Middle frontal gyrus (tissue), 1 donor: Measurements from ENCODE around the gene KDM4B.

Experiments used
- DNase-seq: peaks from one replicate; pipeline ENCODE4 v3.0.0-alpha.2; 2015; ENCODE audit warnings: low spot score; ENCODE audit errors: extremely low spot score

Gene KDM4B

DNA sequence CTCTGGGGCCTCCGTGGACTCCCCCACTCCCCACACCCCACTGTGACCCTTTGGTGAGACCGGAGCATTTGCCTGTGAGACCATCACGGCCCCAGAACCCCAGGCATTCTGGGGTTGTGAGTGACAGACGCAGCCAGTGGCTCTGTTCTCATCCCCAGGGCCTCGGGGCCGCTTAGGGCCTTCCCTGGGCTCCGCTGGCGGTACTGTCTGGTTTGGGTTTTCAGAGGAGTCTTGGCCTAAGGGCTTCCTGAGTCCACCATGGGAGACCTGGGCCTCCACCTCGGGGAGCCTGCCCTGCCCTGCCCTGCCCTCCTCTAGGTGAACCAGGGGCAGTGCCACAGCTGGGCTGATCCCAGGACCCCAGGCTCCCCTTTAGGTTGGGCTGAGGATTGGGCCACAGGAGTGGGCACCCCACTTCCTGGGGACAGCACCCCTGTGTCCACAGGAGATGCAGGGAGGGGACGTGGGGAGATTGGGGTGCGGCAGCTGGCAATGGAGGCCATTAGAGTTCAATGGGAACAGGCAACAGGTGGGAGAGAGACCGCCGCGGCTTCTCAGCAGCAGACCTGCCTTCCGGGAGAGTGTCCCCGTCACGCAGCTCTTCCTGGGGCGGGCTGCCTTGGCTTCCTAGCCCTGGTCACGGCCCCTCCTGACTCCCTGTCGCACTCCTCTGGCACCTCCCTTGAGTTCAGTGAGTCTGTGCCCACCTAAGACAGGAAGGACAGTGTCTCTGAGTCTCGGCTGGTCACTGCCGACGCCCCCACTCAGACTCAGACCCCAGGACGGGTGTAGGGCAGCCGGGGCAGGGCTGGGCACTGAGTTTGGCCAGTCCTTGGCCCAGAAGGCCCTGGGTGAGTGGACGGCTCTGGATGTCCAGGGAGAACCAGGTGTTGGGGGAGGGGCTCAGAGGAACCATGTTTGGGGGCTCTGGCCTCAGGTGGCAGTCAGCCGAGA is 164.1 kb downstream of the KDM4B start:
- no peak for DNase-seq

DNA sequence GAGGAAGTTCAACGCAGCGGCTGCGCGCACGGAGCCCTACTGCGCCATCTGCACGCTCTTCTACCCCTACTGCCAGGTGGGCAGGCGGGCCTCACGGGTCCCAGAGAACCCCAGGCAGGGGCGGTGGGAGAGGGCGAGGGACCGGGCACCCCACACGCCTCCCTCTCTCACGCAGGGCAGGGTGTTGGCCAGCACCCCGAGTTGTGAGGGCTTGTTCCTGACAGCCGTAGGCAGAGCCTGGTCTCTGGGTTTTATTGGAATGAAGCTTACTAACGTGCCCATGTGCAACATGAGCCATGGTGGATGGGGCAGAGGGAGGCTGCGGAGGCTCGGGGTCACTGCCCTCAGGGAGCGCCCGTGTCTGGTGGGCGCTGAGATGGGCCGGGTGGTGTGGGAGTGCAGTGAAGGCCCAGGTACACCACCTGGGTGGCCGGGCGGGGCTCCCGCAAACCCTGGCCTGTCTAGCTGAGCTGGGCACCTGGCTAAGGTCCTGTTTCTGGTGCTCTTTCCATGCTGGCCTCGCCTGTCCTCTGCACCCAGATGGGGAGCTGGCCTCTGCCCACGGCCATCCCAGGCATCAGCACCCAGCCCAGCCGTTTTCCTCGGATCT is 165.2 kb downstream of the KDM4B start:
- DNase-seq, result no peak

DNA sequence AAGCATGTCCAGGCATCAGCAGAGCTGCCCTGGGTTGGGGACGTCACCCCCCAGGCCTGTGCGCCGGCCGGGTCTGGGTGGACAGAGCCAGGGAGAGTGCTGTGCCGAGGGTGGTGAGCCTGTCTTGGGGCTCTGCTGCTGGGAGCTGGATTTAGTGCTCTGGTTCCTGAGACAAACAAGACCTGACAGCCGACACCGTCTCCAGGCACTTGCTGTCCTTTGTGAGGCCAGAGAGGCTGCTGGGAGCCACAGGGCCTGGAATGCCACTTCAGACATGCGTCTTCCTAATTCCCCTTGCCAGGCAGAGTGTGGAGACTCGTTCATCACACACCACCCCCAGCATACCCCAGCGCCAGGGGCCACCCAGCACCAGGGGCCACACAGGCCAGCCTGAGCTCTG is 165.8 kb downstream of the KDM4B start:
- no peak for DNase-seq

DNA sequence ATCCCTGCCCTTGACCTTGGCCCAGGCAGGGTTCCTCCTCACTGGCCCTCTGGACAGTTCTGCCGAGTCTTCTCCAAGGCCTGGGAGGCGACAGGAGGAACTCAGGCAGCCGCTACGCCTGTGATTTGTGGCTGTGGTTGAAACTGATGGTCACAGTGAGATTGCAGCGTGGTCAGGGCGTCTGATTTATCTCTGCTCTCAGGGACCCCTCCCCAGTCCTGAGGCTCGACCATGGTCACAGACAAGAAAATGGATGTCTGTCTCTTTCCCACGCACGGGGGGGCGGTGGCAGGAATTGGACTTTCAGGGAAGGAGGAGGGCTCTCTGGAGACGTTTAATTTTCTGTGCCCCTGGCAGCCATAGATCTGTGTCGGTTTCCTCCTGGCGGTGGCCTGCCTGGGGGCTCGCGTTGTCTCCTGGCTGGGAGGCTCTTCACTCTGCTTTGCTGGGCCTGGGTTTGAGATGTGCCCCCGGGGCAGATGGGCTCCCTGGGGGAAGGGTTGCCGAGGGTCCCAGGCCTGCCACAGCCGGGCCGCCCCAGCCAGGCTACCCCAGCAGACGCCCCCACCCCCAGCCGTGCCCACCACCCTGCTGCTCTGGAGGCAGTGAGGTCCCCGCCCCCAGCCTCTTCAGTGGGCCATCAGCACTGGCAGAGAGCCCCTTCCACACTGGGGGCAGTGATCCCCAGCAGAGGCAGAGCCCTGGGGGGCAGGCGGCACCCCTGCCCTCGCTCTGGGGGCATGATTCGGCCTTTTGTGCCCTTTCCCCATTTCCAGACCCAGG is 167.4 kb downstream of the KDM4B start:
- no peak for DNase-seq

DNA sequence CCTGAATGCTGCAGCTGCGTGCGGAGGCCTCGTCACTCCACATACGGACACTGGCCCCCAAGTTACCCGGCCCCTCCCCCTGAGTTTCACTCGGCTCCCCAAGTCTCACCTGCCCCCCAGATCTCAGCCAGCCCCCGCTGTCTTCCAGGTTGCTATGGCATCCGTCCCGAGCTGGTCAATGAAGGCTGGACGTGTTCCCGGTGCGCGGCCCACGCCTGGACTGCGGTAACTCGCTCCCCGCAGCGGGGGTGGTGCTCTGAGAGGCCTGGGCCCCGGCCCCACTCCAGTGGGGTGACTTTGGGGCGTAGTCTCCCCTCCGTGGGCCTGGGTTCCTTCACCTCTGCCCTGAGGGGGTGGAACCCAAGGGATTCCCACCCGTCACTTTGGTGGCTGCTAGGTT is 168.2 kb downstream of the KDM4B start:
- DNase-seq, result no peak

DNA sequence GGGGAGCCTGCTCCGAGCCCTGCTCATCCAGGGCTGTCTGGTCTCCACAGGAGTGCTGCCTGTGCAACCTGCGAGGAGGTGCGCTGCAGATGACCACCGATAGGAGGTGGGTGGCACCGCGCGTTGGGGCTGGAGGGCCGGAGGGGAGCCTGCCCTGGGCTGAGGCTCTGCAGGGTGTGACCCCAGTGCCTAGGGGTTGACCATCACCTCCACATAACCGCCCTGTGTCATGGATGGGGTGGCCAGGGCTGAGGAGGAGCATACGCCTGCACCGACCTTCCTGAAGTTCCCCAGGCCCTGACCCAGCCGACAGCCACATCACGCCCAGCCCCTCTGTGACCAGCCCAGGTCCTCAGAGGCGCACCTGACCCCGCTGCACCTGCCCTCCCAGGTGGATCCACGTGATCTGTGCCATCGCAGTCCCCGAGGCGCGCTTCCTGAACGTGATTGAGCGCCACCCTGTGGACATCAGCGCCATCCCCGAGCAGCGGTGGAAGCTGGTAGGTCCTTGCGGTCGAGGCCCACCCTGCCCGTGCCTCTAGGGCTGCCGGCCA is 168.7 kb downstream of the KDM4B start:
- no peak for DNase-seq

DNA sequence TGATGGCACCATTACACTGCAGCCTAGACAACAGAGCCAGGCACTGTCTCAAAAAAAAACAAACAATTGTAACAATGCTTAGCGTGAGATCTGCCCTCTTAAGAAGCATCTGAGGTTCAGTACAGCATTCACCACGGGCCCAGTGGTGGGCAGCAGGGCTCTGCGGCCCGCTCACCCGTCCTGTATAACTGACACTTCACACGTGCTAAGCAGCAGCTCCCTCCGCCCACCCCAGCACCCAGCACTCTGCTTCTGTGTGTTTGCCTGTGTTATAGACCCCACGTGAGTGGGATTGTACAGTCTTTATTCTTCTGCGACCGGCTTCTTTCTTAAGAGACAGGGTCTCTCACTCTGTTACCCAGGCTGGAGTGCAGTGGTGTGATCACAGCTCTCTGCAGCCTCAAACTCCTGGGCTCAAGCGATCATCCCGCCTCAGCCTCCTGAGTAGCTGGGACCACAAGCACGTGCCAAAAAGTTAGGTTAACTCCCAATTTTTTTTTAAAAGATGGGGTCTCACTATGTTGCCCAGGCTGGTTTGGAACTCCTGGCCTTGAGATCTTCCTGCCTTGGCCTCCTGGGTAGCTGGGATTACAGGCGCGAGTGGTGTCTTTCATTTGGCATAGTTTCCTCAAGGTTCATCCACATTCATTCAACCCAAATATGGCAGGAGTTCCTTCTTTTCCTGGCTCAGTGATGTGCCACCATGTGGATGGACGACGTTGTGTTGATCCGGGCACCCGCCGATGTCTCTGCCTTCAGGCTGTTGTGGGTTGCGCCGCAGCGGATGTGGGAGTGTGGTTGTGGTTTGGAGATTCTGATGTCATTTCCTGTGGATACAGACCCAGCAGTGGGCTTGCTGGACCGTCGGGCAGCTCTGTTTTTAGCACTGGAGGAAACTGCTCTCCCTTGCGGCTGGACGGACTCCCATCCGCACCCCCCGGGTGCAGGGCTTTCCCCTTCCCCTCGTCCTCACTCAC is 170.0 kb downstream of the KDM4B start:
- no peak for DNase-seq

DNA sequence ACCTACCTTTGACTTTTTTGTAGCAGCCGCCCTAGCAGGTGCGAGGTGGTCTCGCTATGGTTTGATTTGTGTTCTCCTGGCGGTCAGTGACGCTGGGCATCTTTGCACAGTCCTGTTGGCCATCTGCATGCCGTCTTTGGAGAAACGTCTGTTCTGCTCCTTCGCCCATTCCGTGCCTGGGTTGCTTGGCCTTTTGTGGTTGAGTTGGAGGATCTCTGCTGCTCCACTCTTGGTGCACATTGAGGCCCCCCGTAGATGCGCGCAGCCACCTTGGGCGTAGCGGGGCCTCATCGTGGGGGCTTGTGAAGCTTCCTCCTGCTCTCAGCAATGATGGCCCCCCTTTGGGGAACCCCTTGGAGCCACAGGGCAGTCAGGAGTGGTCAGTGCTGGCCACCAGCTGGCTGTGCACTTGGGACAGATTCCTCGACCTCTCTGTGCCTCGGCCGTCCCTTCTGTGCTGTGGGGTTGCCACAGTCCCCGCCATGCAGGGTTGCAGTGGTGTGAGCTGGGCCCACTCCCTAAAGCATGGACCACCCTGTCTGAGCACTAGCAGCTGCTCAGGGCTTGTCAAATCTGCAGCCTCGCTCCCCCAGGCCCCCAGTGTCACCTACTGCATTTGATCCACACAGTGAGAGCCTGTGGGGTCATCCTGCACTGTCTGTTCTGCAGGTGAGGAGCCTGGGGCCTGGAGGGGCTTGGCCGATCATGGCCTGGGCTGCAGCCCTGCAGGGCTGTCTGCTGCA is 170.8 kb downstream of the KDM4B start:
- no peak for DNase-seq

DNA sequence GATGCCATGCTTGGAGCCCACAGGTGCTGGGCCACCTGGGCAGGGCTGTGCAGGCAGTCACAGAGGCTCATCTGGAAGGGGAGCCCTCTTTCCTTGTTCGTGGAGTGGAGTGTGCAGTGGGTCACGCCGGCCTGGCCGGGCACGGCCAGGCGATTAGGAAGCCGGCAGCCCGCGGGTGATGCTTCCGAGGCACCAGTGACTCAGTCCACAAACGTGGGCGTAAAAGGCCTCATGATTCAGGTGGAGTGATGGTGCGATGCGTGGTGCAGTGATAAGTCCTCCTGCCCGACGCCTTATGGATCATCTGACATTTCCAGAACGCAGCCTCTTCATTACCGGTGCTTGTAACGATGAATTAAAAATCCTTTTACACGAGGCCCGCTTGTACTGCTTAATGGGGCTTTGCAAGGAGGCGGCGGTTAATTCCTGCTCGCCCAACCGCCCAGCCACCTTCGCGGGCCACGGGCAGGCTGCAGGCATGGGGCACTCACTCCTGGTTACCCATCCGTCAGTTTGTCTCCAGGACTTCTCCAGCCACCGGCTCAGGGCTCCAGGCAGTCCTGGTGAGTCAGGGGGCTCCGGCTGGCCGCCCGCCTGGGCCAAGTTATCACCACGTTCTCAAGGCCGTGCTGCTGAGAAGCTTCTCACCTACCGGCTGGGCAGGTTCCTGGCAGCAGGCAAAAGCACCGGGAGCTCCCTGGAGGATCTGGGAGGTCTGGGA is 172.4 kb downstream of the KDM4B start:
- DNase-seq, result no peak

DNA sequence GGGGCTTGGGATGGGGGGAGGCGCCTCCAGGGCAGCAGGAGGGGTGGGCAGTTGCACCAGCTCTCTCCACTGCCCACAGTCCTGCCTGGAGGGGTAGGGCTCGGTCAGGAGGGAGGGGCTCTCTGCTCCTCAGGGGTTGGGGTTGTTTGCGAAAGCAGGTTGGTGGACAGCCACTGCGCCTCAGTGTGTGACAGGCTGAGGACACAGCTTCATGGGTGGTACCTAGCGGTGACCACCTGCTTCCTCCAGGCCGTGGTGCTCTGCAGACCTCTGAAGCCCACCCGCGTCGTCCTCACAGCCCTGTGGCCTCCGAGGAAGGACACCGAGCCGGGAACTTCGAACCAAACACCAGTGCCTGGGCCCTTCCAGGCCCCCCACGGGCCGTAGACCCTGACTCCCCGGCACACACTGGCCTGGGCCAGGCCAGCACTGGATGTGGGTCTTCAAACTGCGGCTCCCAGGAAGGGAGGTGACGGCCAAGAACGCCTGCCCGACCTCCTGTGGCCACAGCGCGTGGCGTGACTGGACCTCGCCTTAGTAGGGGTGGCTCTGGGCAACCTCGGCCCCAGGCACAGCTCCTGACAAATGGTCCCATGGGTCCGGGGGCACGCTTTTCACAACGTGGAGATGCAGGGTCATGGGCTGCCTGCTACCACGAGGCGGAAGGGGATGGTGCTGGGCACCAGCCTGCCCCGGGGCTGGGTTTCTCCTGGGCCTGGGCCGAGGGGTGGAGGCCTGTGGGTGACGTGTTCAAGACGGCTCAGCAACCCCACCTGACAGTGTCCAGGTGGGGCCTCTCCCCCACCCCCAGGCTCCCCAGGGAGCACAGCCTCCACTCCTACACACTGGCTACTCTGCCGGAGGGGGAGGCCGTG is 173.2 kb downstream of the KDM4B start:
- DNase-seq, result no peak

DNA sequence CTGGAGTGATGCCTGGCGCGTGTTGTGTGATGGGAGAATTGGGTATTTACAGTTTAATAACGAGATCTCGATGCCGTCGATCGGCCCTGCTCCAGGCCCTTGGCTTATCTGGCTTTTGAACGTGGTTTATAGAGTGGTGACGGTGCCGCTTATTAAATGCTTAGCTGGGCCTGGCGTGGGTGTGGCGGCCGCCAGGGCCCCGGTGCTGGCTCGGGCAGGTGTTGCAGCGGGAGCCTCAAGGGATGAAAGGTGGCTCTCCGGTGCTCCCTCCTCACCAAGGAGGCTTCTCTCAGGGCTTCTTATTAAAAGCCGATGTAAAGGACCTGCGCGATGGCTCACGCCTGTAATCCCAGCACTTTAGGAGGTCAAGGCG is 173.8 kb downstream of the KDM4B start:
- DNase-seq, result no peak

DNA sequence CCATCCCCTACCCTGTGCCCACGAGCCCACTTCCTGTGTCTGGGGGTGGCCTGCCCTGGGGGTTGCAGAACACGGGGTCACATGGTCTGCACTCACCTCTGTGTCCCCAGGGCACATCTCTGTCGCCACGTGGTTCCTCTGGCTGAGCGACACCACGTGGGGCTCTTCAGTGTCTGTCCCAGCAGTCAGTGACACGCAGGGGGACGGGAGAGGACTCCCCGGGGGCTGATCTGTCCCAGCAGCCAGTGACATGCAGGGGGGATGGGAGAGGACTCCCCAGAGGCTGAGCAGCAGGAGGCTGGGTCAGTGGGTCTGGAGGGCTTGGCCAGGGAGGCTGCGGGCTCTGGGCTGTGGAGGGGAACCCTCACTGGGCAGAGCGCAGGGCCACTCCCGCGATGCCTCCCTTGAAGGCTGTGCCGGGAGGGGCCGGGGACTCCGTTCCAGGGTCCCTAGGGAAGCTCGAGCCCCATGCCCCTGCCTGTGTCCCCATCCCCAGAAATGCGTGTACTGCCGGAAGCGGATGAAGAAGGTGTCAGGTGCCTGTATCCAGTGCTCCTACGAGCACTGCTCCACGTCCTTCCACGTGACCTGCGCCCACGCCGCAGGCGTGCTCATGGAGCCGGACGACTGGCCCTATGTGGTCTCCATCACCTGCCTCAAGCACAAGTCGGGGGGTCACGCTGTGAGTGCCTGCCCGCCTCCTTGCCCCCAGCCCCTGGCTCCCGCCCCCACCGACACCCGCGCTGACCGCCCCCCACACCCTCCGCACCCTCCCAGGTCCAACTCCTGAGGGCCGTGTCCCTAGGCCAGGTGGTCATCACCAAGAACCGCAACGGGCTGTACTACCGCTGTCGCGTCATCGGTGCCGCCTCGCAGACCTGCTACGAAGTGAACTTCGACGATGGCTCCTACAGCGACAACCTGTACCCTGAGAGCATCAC is 174.8 kb downstream of the KDM4B start:
- no peak for DNase-seq

DNA sequence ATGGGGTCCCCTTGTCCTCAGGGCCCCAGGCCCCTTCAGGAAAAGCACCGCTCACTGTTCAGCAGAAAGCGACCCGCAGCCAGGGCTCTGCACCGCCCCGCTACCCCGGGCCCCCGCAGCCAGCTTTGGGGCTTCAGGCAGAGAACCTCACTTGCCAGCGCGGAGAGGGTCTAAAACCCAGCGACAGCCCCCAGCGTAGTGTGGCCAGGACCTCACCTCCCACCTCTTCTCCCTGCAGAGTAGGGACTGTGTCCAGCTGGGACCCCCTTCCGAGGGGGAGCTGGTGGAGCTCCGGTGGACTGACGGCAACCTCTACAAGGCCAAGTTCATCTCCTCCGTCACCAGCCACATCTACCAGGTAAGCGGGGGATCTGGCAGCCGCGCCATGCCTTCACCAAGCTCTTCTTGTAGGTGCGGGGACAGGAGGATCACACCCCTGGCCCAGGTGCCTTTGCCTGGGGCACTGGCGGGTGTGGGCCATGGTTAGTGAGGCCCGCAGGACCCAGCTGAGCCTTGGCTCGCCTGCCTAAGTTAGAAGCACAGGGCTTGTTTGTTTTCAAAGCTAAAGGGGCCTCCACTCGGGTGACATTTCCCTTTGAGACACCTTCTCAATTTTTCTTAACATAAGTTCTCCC is 175.7 kb downstream of the KDM4B start:
- no peak for DNase-seq

DNA sequence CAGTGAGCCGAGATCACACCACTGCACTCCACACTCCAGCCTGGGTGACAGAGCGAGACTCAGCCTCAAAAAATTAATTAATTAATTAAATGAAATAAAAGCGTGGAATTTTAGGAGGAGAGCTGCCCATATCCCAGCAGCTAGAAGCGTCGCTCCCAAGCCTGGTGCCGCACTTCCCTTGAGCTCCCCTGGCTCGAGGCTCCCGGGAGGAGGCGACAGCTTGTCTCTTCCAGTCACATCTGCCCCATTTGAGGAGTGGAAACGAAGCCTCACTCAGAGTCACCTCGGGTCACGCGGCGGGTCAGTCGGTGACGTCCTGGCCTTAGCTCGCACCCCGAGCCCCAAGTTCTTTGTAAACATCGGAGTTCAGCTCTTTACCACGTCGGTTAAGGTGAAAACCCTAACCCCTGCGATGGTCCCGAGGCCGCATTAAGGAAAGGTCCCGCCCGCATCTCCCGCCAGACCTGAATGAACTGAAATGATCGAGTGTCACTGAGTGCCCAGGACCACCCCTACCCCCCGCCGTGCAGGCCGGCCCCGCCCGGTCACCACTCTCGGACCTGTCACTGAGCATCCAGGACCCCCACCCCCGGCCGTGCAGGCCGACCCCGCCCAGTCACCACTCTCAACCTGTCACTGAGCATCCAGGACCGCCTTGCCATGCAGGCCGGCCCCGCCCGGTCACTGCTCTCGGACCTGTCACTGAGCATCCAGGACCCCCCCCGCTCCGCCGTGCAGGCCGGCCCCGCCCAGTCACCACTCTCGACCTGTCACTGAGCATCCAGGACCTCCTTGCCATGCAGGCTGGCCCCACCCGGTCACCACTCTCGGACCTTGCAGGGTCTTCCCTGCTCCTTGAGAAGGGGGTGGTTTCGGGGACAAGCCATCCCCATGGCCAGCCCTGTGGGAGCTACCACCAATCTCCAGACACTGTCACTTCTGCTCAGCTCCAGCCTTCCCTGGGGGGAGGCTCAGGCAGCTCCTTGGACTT is 176.9 kb downstream of the KDM4B start:
- DNase-seq, result no peak
